Measurements from ENCODE around the gene SLC16A7. TPM values are rescaled to one million over a fixed set of nuclear protein-coding genes. Genes with fewer than 3 reads are reported as not detected.

Gene SLC16A7
- total and polyA plus RNA-seq, 2 of the 8 experiments (the other 6 are each of a cell fraction or from before 2014, with no cell fraction given) = 0.74 to 4.3 TPM

- TF ChIP-seq SAP30 (IDR thresholded peaks at IDR 0.05; ENCODE audit: insufficient read depth, insufficient replicate concordance, low read length) = no peak
- TF ChIP-seq MAFK (IDR thresholded peaks at IDR 0.05; ENCODE audit: low read depth, low read length) = no peak
- no peak for TF ChIP-seq RBBP5 (IDR thresholded peaks at IDR 0.05; ENCODE audit: borderline replicate concordance, low read depth, low read length)
- TF ChIP-seq ASH2L (IDR thresholded peaks at IDR 0.05; ENCODE audit: low read length) = no peak
- no peak for TF ChIP-seq CREB1 (IDR thresholded peaks at IDR 0.05)
- TF ChIP-seq SP4 (IDR thresholded peaks at IDR 0.05; ENCODE audit: low read length) = no peak
- TF ChIP-seq BACH1 (IDR thresholded peaks at IDR 0.05; ENCODE audit: low read length) = no peak
Measured at GRCh38 chr12:59708064-59708463, 112.2 kb downstream of the SLC16A7 start (continued).

All from H1 (cell line).